ENCODE measurements around the gene GNAI1. TPM values are rescaled to one million over a fixed set of nuclear protein-coding genes. Genes with fewer than 3 reads are reported as not detected.

Gene GNAI1
- total and polyA plus RNA-seq, 11 donors = 4.6 to 26.1 (median 14.1) TPM

GRCh38 chr7:80145780-80146422 lies 11.3 kb downstream of the GNAI1 start:
- Histone ChIP-seq H3K36me3 (no peaks in the 10 kb centered on the region), H3K27me3 (no peaks in the 10 kb centered on the region), H3K4me1 (peaks cover 0 to 43% (median 12%) of the 10 kb centered on the region in 12 donors), H3K4me3 (no peak overlapping the region), H3K9me3 (no peaks in the 10 kb centered on the region), H3K27ac (peak overlapping the region in 1 of 12 donors; percentile 1)
- ATAC-seq (peak in 1 of 4 donors; percentile 24), DNase-seq (no peak)
- 33 to 50% (median 38%) methylated on average over 3 of the region's 3 CpGs for WGBS, 4 donors
- TF ChIP-seq CTCF (IDR thresholded peaks at IDR 0.05) (no peak), POLR2A (IDR thresholded peaks at IDR 0.05) (no peak)
- intact Hi-C loops (cut with DNase I) = loop anchor here in 1 of 10 donors (5.0 kb wide), 1 partner anchor 46 kb away; no protein-coding TSS in a partner anchor

GRCh38 chr7:80146545-80147182 lies 12.0 kb downstream of the GNAI1 start:
- no peaks in the 10 kb centered on the region for H3K27me3 ChIP-seq
- no peak overlapping the region for H3K4me3 ChIP-seq
- ATAC-seq (no peak), DNase-seq (no peak)
- no peaks in the 10 kb centered on the region for H3K36me3 ChIP-seq
- peaks cover 0 to 49% (median 14%) of the 10 kb centered on the region in 12 donors for H3K4me1 ChIP-seq
- H3K9me3 ChIP-seq = no peaks in the 10 kb centered on the region
- peak overlapping the region in 1 of 12 donors; percentile 40 for H3K27ac ChIP-seq
- WGBS, 4 donors = 68 to 82% (median 76%) methylated on average over 4 of the region's 4 CpGs
- TF ChIP-seq POLR2A (IDR thresholded peaks at IDR 0.05) = no peak
- no peak for TF ChIP-seq CTCF (IDR thresholded peaks at IDR 0.05)
- intact Hi-C loops (cut with DNase I) = loop anchor here in 1 of 10 donors (5.0 kb wide), 1 partner anchor 46 kb away; no protein-coding TSS in a partner anchor

GRCh38 chr7:80147543-80148391 lies 13.1 kb downstream of the GNAI1 start:
- no peak for ATAC-seq
- DNase-seq = no peak
- Histone ChIP-seq H3K27ac (peak overlapping the region in 1 of 12 donors; percentile 17), H3K27me3 (no peaks in the 10 kb centered on the region), H3K36me3 (no peaks in the 10 kb centered on the region), H3K4me3 (no peak overlapping the region), H3K4me1 (peaks cover 0 to 49% (median 15%) of the 10 kb centered on the region in 12 donors), H3K9me3 (no peaks in the 10 kb centered on the region)
- WGBS, 4 donors = 62 to 85% (median 72%) methylated on average over 3 of the region's 3 CpGs
- intact Hi-C loops (cut with DNase I) = loop anchor here in 1 of 10 donors (5.0 kb wide), 1 partner anchor 45 kb away; no protein-coding TSS in a partner anchor
- TF ChIP-seq CTCF (IDR thresholded peaks at IDR 0.05) = no peak
- no peak for TF ChIP-seq POLR2A (IDR thresholded peaks at IDR 0.05)
